ENCODE results near the gene DIDO1.

The DIDO1 gene

DNA sequence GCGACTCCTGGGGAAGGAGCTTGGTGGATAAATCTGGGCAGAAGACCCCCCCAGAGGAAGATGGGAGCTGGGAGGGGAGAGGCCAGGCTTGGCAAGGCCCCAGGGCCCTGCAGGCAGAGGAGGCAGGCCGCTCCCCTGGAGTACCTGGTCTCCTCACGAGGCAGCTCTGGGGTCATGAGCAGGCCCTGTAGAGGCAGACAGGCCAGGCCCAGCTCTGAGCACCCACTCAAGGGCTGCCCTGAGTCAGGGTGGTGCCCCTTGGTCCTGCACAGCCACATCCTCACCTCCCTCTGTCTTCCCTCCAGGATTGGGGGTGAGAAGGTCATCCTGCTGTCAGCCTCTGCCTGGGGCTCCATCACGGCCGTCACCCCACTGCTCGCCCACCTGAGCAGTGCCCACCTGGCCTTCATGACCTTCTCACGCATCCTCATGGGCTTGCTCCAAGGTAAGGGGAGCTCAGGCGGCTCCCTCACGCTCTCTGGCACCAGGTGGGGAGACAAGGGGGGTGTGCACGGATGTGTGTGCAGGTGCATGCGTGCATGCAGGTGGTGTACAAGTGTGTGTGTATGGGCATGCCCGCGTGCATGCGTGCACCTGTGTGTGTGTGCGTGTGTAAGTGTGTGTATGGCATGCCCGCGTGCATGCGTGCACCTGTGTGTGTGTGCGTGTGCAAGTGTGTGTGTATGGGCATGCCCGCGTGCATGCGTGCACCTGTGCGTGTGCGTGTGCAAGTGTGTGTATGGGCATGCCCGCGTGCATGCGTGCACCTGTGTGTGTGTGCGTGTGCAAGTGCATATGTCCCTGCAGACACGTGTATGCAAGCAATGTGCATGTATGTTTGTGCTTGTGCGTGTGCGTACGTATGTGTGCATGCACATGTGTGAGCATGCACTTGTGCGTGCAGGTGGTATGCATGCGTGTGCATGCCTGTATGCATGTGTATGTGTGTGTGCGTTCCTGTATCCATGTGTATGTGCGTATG, 31.1 kb upstream of the DIDO1 start:
- H3K4me3 ChIP-seq (ENCODE audit: low read length): no peak overlapping the region
- DNase-seq (ENCODE audit: low read depth): no peak

DNA sequence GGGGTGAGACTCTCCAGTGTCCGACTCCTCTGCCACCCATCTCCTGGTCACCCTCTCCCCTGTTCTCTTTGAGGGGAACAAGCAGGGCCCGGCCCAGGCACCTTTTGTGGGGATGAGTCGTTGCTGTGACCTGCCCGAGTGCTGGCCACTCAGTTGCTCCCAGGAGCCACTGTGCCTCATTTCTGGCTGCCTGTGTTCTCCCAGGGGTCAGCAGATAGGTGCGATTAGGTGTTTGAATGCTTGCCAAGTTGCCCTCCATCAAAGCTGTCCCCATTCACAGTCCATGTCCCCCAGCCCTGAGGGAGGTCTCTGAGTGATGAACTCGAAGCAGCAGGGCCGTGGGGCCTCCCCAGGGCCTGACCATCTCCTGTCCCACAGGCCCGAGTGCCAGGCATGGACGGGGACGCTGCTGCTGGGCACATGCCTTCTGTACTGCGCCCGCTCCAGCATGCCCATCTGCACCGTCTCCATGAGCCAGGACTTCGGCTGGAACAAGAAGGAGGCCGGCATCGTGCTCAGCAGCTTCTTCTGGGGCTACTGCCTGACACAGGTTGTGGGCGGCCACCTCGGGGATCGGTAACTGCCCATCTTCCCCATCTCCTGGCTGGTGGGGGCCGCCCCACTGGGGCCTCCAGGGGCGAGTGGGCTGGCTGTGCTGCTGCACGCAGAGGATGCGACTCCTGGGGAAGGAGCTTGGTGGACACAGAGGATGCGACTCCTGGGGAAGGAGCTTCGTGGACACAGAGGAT, 30.3 kb upstream of the DIDO1 start:
- DNase-seq (ENCODE audit: low read depth): no peak
- TF ChIP-seq, protein P1, sequence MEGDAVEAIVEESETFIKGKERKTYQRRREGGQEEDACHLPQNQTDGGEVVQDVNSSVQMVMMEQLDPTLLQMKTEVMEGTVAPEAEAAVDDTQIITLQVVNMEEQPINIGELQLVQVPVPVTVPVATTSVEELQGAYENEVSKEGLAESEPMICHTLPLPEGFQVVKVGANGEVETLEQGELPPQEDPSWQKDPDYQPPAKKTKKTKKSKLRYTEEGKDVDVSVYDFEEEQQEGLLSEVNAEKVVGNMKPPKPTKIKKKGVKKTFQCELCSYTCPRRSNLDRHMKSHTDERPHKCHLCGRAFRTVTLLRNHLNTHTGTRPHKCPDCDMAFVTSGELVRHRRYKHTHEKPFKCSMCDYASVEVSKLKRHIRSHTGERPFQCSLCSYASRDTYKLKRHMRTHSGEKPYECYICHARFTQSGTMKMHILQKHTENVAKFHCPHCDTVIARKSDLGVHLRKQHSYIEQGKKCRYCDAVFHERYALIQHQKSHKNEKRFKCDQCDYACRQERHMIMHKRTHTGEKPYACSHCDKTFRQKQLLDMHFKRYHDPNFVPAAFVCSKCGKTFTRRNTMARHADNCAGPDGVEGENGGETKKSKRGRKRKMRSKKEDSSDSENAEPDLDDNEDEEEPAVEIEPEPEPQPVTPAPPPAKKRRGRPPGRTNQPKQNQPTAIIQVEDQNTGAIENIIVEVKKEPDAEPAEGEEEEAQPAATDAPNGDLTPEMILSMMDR (conservative IDR thresholded peaks at IDR 0.05; ENCODE audit: low read length): no peak
- no peak overlapping the region for H3K4me3 ChIP-seq (ENCODE audit: low read length)

More for the DNA sequence above, 31.1 kb upstream of the DIDO1 start:
- TF ChIP-seq, protein P1 (conservative IDR thresholded peaks at IDR 0.05; ENCODE audit: low read length): no peak

DNA sequence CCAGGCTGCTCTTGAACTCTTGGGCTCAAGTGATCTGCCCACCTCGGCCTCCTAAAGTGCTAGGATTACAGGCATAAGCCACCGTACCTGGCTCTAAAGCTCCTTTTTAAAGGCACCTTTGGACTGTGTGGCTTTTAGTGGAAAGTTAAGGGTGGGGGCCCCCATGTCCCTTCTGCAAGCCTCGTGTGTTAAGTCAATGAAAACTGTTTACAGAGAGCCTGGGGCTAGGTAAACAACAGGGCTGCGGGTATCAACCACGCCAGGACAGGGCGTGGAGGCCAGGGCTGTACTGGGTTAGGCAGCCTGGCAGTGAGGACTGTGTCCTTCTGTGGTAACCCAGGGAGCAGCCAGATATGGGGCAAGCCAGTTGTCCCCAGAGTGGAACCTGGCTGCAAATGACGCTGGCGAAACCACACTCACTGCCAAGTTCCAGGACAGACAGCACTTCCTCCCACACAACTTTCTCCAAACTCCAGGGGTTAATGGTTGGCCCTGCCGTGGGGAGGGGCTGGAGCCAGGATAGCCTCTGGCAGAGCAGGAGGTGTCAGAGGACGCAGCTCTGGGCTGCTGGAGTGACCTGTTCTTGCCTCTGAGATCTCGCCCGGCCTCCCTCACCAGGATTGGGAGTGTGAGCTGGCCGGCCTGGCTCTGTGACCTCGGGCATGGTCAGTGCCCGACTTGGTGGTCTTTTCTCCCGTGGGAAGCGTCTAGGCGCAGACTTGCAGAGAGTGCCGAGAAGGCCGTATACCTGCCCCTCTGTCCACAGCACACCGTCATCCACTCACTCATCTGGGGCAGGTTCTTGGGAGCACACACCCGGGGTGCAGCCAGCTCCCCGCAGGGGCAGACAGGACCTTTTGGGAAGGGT, 29.4 kb upstream of the DIDO1 start:
- TF ChIP-seq, protein P1 (conservative IDR thresholded peaks at IDR 0.05; ENCODE audit: low read length): no peak
- no peak for DNase-seq (ENCODE audit: low read depth)
- H3K4me3 ChIP-seq (ENCODE audit: low read length): no peak overlapping the region

DNA sequence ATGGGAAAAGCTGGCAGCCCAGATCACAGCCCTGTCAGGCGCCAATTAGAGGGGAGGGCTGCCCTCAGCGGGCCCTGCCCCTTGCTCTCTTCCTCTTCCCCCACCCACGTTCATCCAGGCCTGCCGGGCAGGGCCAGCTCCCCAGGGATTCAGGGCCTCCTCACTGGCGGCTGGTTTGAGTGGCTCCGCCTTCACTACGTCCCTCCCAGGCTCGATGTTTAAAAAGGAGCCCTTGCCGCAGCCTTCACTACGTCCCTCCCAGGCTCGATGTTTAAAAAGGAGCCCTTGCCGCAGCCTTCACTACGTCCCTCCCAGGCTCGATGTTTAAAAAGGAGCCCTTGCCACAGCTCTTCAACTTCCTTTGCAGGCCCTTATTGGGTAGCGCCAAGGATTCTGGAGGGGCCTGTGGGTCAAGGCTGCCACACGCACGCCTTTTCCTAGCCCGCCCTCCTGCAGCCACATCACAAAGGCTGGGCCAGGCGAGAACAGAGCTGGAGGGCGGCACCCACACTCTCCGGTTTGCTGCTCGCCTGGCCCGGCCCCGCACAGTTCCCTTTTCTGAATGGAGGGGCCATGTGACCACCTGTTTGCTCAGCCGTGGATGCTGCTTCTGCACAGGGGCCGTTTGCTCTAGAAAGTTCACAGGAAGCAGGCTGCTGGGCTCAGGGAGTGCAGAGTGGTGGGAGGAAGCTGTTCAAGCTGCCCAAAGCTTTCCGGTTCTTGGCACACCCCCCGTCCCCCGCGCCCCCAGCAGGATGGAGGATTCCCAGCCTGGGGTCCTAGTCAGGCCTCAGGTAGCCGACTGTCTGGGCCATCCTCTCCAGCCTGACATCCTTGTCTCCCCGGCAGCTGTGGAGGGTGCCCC, 27.8 kb upstream of the DIDO1 start:
- TF ChIP-seq, protein P1 (conservative IDR thresholded peaks at IDR 0.05; ENCODE audit: low read length): no peak
- DNase-seq (ENCODE audit: low read depth): peak; percentile 72
- peak overlapping the region; percentile 69 for H3K4me3 ChIP-seq (ENCODE audit: low read length)

DNA sequence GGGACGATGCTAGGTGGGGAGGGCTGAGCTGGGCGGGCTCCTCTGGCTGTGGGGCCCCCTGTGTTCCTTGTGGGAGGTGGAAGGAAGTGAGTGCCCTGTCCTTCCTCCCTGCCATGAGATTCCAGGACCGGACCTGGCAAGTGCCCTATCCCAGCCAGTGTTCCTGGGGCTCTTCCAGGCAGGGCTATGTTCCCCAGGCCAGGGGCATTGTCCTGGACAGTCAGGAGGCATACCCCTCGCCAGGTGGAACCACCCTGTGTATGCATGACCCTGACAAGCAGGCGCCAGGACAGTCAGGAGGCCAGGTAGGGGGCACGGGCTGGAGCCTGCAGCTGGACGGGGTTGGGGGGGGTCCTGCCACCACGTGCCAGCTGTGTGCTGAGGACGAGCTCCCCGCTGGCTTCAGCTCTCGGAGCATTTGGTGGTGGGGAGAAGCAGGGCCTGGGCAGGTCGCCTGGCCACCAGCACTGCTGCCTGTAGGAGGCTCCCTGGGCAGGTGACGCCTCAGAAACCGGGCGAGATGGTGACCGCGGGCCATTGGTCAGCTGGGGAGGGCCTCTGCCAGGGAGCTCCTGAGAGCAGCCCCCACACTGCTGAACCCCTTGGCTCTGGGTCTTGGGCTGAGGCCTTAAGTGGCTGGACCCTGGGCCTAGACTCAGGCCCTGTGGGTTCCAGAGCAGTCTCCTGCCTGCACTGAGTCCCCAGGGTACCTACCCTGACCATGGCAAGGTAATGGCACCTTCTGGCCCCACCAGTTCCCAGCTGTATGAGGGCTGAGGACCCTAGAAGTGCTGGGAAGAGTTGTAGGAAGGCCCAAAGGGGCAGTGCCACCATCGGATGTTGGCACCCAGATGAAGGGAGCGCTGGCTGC, 26.9 kb upstream of the DIDO1 start:
- TF ChIP-seq, protein P1 (conservative IDR thresholded peaks at IDR 0.05; ENCODE audit: low read length): no peak
- H3K4me3 ChIP-seq (ENCODE audit: low read length): peak overlapping the region; percentile 69
- DNase-seq (ENCODE audit: low read depth): peak; percentile 25
